Adipocyte (in vitro differentiated cells): ENCODE results near the gene PDE6H.

ENCODE experiments used
- DNase-seq: peaks from one replicate; pipeline ENCODE4 v3.0.0-alpha.2; 2015; ENCODE audit warnings: low read depth
- H3K27me3 ChIP-seq: replicated peaks from 2 replicates; pipeline ENCODE4 v1.7.0; 2013; ENCODE audit warnings: mild to moderate bottlenecking, low read length, moderate library complexity; ENCODE audit not compliant: control insufficient read depth, insufficient read depth
- H3K36me3 ChIP-seq: 2 replicates; pipeline ENCODE4 v1.7.0; 2013; ENCODE audit warnings: low read length, mild to moderate bottlenecking, moderate library complexity; ENCODE audit not compliant: control insufficient read depth, insufficient read depth, severe bottlenecking
- H3K4me1 ChIP-seq: 2 replicates; pipeline ENCODE4 v1.7.0; 2013; ENCODE audit warnings: mild to moderate bottlenecking, low read length, moderate library complexity; ENCODE audit not compliant: control insufficient read depth, insufficient read depth
- H3K4me3 ChIP-seq: 2 replicates; pipeline ENCODE4 v1.7.0; 2013; ENCODE audit warnings: mild to moderate bottlenecking, low read length, moderate library complexity
- H3K9ac ChIP-seq: 2 replicates; pipeline ENCODE4 v1.7.0; 2013; ENCODE audit warnings: mild to moderate bottlenecking, low read length, moderate library complexity
- H3K9me3 ChIP-seq: 2 replicates; pipeline ENCODE4 v1.7.0; 2013; ENCODE audit warnings: mild to moderate bottlenecking, low read length, moderate library complexity; ENCODE audit not compliant: control insufficient read depth

Gene PDE6H

DNA sequence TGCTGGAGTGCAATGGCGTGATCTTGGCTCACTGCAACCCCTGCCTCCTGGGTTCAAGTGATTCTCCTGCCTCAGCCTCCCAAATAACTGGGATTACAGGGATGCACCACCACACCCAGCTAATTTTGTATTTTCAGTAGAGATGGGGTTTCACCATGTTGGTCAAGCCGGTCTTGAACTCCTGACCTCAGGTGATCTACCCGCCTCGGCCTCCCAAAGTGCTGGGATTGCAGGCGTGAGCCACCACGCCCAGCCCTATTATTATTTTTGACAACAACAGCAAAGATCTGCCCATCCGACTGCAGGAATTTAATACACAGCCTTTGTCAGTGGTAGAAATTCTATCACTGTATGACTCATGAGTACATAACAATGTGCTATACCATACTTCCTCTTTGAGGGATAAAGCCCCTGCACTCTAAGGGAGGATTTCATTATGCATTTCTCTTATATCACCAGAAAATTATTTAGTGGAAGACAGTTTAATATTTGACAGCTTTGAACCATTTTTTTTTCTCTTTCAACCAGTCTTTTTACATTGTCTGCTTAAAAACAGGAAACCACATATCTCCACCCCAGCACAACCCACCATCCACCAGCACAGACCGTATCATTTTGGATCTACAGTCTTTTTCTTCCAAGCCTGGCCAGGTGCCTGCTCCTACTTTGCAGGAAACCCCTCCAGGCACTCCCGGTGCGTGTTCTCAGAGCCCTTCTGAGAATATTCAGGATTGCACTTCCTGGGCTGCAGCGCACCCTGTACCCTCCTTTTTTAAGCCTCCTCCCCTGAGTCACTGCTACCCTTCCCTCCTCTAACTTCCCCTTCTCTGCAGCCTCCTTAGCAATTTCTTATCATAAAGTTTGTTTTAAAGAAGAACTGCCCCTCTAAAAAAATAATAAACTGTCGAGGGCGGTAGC is 12.0 kb upstream of the PDE6H start:
- peak overlapping the region; percentile 28 for H3K9ac ChIP-seq
- no peaks in the 10 kb centered on the region for H3K27me3 ChIP-seq
- H3K4me1 ChIP-seq: peaks cover 10% of the 10 kb centered on the region
- H3K4me3 ChIP-seq: peak overlapping the region; percentile 66
- DNase-seq: peak; percentile 17
- no peaks in the 10 kb centered on the region for H3K36me3 ChIP-seq
- H3K9me3 ChIP-seq: no peaks in the 10 kb centered on the region

- no peaks in the 10 kb centered on the region for H3K36me3 ChIP-seq
- H3K27me3 ChIP-seq: no peaks in the 10 kb centered on the region
- DNase-seq: no peak
- H3K4me3 ChIP-seq: peak within 1 kb of the TSS; percentile 66
- no peaks in the 10 kb centered on the region for H3K9me3 ChIP-seq
- peaks cover 10% of the 10 kb centered on the region for H3K4me1 ChIP-seq
- peak within 1 kb of the TSS; percentile 28 for H3K9ac ChIP-seq
Measured at GRCh38 chr12:14961466-14962152, 11.2 kb upstream of the PDE6H start, which contains the start of gene ARHGDIB. TSS of gene ARHGDIB (minus strand) at chr12:14961601. CDS start at chr12:14950712, 10,889 bp downstream.

GRCh38 chr12:14962153-14962539 is 10.7 kb upstream of the PDE6H start:
- H3K4me1 ChIP-seq: peaks cover 9% of the 10 kb centered on the region

GRCh38 chr12:14962797-14963196 is 10.0 kb upstream of the PDE6H start:
- no peaks in the 10 kb centered on the region for H3K27me3 ChIP-seq
- H3K9ac ChIP-seq: no peak overlapping the region
- H3K4me1 ChIP-seq: peaks cover 4% of the 10 kb centered on the region
- no peaks in the 10 kb centered on the region for H3K36me3 ChIP-seq
- no peak for DNase-seq
- no peak overlapping the region for H3K4me3 ChIP-seq
- H3K9me3 ChIP-seq: no peaks in the 10 kb centered on the region

More at GRCh38 chr12:14962153-14962539, 10.7 kb upstream of the PDE6H start:
- Histone ChIP-seq H3K36me3 (no peaks in the 10 kb centered on the region), H3K27me3 (no peaks in the 10 kb centered on the region), H3K9me3 (no peaks in the 10 kb centered on the region), H3K4me3 (no peak overlapping the region), H3K9ac (no peak overlapping the region)
- no peak for DNase-seq

DNA sequence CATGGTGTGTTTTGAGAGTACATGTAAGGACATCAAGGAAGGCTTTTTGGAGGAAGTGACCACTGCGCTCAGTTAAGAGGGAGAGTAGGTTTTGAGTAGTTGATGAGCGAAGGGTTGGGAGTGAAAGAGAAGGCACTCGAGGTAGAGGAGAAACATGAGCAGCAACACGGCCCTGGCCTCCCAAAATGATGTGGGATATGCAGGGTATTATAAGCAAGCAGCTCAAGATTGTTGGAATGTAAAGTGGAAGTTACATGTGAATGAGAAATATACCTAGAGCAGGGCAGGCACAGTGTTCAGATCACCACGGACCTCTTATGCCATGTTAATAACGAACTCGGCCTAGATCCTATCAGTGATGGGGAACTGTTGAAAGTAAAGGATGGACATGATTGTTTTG is 9.3 kb upstream of the PDE6H start:
- H3K4me1 ChIP-seq: peaks cover 4% of the 10 kb centered on the region
- DNase-seq: no peak
- no peak overlapping the region for H3K9ac ChIP-seq
- no peaks in the 10 kb centered on the region for H3K9me3 ChIP-seq
- H3K4me3 ChIP-seq: no peak overlapping the region
- H3K27me3 ChIP-seq: no peaks in the 10 kb centered on the region
- H3K36me3 ChIP-seq: no peaks in the 10 kb centered on the region

DNA sequence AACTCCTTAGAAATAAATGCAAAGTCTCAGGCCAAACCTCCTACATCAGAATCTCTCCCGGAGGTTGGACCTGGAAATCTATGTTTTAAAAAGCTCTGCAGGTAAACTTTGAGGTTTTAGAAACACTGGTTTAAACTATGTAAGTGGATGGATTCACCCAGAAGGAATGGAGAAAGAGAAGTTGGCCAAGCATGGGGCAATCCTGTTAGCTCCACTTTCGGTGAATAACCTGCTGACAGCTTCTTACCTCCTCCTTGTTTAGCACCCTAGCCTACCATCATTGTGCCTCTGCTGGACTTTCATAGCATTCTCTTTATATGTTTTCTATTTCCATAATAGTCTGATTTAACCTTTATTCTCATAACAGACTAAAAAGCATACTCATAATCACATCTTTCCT is 8.4 kb upstream of the PDE6H start:
- no peak overlapping the region for H3K9ac ChIP-seq
- no peaks in the 10 kb centered on the region for H3K27me3 ChIP-seq
- no peak overlapping the region for H3K4me3 ChIP-seq
- H3K4me1 ChIP-seq: peaks cover 4% of the 10 kb centered on the region
- H3K36me3 ChIP-seq: no peaks in the 10 kb centered on the region
- no peaks in the 10 kb centered on the region for H3K9me3 ChIP-seq
- DNase-seq: no peak

DNA sequence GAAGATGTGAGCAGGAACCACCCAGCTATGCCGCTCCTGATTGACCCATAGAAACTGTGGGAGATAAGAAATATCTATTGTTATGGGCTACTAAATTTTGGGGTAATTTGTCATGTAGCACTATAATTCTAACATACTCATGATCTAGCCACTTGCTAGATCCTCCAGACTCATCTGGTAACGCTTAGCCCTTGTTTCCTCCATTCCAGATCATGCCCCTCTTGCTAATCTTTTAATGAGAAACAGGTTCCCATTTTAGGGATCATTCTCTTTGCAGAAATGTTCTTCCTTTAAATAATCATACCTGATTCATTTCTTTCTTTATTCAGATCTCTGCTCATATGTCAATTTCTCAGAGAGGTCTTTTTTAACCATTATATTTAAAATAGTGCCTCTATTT is 7.6 kb upstream of the PDE6H start:
- H3K4me1 ChIP-seq: peaks cover 4% of the 10 kb centered on the region
- H3K4me3 ChIP-seq: no peak overlapping the region
- no peaks in the 10 kb centered on the region for H3K27me3 ChIP-seq
- no peak overlapping the region for H3K9ac ChIP-seq
- no peaks in the 10 kb centered on the region for H3K9me3 ChIP-seq
- H3K36me3 ChIP-seq: no peaks in the 10 kb centered on the region
- no peak for DNase-seq

DNA sequence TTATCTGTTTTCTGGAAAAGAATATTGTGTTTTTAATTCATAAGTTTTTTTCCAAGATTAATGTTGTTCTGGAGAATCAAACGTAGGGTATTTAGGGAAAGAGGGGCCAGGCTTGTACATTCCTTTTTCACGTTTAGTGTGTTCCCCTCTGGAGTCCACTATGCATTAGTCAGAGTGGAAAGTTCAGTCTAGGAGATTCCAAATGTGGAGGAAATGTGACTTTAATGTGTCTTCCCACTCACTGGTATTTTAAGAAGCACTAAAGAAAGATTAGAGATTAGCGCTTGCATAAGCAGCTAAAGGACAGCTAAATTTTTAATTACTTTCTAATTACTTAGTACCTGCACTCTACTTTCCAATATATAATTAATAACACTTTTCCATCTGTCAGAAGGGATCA is 4.4 kb upstream of the PDE6H start:
- Histone ChIP-seq H3K9me3 (no peaks in the 10 kb centered on the region), H3K9ac (no peak overlapping the region), H3K4me3 (no peak overlapping the region), H3K36me3 (no peaks in the 10 kb centered on the region), H3K4me1 (no peaks in the 10 kb centered on the region), H3K27me3 (no peaks in the 10 kb centered on the region)
- no peak for DNase-seq

DNA sequence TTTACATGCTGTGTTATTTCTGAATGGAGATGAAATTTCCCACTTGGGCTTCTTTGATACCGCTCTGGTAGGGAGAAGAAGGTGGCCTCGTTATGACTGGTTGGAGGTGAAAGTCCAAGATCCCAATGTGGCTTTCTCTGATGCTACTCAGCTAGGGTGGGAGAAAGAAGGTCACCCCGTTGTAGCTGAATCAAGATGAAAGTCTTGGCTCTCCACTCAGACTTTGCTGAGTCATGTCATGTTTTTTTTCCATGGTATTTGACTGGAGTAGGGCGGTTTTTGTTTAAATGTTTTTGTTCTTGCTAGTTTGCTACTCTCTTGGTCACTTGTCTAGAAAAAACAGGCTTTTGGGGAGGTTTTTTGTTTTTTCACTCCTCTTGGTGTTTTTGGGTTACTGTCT is 2.4 kb upstream of the PDE6H start:
- H3K36me3 ChIP-seq: no peaks in the 10 kb centered on the region
- H3K4me3 ChIP-seq: no peak overlapping the region
- H3K4me1 ChIP-seq: peaks cover 3% of the 10 kb centered on the region
- no peak overlapping the region for H3K9ac ChIP-seq
- no peaks in the 10 kb centered on the region for H3K9me3 ChIP-seq
- no peaks in the 10 kb centered on the region for H3K27me3 ChIP-seq
- peak; percentile 14 for DNase-seq

- Histone ChIP-seq H3K36me3 (no peaks in the 10 kb centered on the region), H3K4me1 (peaks cover 10% of the 10 kb centered on the region), H3K9ac (no peak overlapping the region), H3K4me3 (no peak overlapping the region), H3K9me3 (no peaks in the 10 kb centered on the region), H3K27me3 (no peaks in the 10 kb centered on the region)
- DNase-seq: no peak
Measured at GRCh38 chr12:14974633-14975032, 1.8 kb downstream of the PDE6H start.

DNA sequence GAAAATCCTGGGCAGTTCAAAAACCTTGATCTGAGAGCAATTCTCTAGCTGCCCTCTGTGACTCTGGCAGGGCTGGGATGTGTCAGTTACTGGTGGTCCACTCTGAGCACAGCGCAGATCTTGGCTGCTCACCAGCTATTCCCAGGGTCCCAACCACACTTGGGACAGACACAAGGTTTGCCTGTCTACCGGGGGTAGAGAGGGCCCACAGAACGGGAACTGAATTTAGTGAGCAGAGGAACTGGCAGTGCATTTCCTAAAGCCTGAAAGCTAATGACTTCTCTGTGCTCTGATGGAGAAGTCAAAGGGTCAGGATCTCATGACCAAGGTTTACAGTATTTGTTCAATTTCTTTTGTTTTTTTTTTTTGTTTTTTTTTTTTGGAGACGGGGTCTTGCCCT is 2.6 kb downstream of the PDE6H start:
- Histone ChIP-seq H3K27me3 (no peaks in the 10 kb centered on the region), H3K36me3 (no peaks in the 10 kb centered on the region), H3K4me3 (no peak overlapping the region), H3K4me1 (peaks cover 10% of the 10 kb centered on the region), H3K9ac (no peak overlapping the region), H3K9me3 (no peaks in the 10 kb centered on the region)
- no peak for DNase-seq
